HCT116 (cell line): Measurements from ENCODE around the gene TXNRD3. TPM values are rescaled to one million over a fixed set of nuclear protein-coding genes. Genes with fewer than 3 reads are reported as not detected.

ENCODE experiments used
- ATAC-seq: fragments of 200-7000 bp; cut with Tn5 transposase; 2 replicates; pipeline ENCODE4 v1.9.1; 2020; ENCODE audit warnings: mild to moderate bottlenecking, moderate library complexity
- BruUV-seq: library from RNA; stranded (reverse); fragments of 400-500 nt; replicated peaks from 2 replicates; lab custom pipeline; 2021; lab: Mats Ljungman, UMichigan
- CTCF ChIA-PET: fragments of 300-600 bp; sonication (Branson Sonifier 250); formaldehyde crosslinking; loops from one replicate; lab custom pipeline; 2021; ENCODE audit warnings: antibody characterized with exemption; lab: Charles Lee
- POLR2A ChIA-PET: fragments of 300-600, 350-600 bp; sonication (Branson Sonifier 250); formaldehyde crosslinking; loops from one replicate; lab custom pipeline; 2021; ENCODE audit warnings: antibody characterized with exemption; lab: Charles Lee
- RAD21 ChIA-PET, 2 experiments: fragments of 300-600 bp; sonication (Branson Sonifier 250); formaldehyde crosslinking; loops; one replicate each; lab custom pipeline; 2023; ENCODE audit warnings: low total read pairs in 2 of 2; ENCODE audit not compliant: uncharacterized antibody in 2 of 2, unreplicated experiment in 2 of 2, low non-redundant PET in 1 of 2; lab: Charles Lee
- DNase-seq: peaks from one replicate; pipeline ENCODE4 v3.0.0-alpha.2; 2010; ENCODE audit warnings: low read depth, low spot score
- H2AFZ ChIP-seq: fragments of 200-600 bp; shearing (Covaris generic), sonication (generic); 2 replicates; pipeline ENCODE4 v1.6.1; 2017; ENCODE audit warnings: low read depth, mixed run types, mixed read lengths, antibody characterized with exemption, low read length; ENCODE audit not compliant: poor library complexity, severe bottlenecking
- H3K27ac ChIP-seq: 2 replicates; pipeline ENCODE4 v1.5.1; 2012; ENCODE audit warnings: low read depth, low read length
- H3K27me3 ChIP-seq: fragments of 200-600 bp; sonication (generic); 2 replicates; pipeline ENCODE4 v1.6.1; 2016; ENCODE audit warnings: mixed run types, low read length, mixed read lengths; ENCODE audit not compliant: insufficient read depth
- H3K36me3 ChIP-seq, 2 experiments: fragments of 200-500 bp in 1 of 2; fragments of 200-600 bp in 1 of 2; sonication (Bioruptor generic) in 1 of 2; sonication (generic) in 1 of 2; 2 replicates each; pipeline versions ENCODE4 v1.5.1 to v1.6.1; 2014 to 2016; ENCODE audit warnings: low read length in 2 of 2, inconsistent platforms in 1 of 2, mixed read lengths in 1 of 2, mixed run types in 1 of 2; ENCODE audit not compliant: insufficient read depth in 2 of 2, control insufficient read depth in 1 of 2
- H3K4me1 ChIP-seq, 2 experiments: fragments of 200-600 bp in 1 of 2; sonication (generic) in 1 of 2; 2 replicates each; pipeline versions ENCODE4 v1.5.1 to v1.6.1; 2012 to 2017; ENCODE audit warnings: low read length in 2 of 2, inconsistent platforms in 1 of 2, mild to moderate bottlenecking in 1 of 2, mixed read lengths in 1 of 2, mixed run types in 1 of 2, moderate library complexity in 1 of 2; ENCODE audit not compliant: insufficient read depth in 2 of 2, control insufficient read depth in 1 of 2
- H3K4me2 ChIP-seq: fragments of 200-600 bp; sonication (generic); 2 replicates; pipeline ENCODE4 v1.6.1; 2017; ENCODE audit warnings: mixed run types, low read length, mixed read lengths
- H3K4me3 ChIP-seq, 2 experiments: fragments of 200-600 bp in 1 of 2; sonication (generic) in 1 of 2; replicated peaks in 1 of 2; 2 replicates each; pipeline ENCODE4 v1.5.1; 2011 to 2016; ENCODE audit warnings: low read length in 2 of 2, control low read depth in 1 of 2, low read depth in 1 of 2, mild to moderate bottlenecking in 1 of 2, mixed read lengths in 1 of 2, mixed run types in 1 of 2
- H3K79me2 ChIP-seq: fragments of 200-600 bp; sonication (generic); 2 replicates; pipeline ENCODE4 v1.6.1; 2017; ENCODE audit warnings: mild to moderate bottlenecking, mixed run types, low read length, moderate library complexity, mixed read lengths; ENCODE audit not compliant: insufficient read depth
- H3K9ac ChIP-seq: fragments of 200-600 bp; sonication (generic); 2 replicates; pipeline ENCODE4 v1.6.1; 2016; ENCODE audit warnings: low read length, mixed read lengths
- H3K9me2 ChIP-seq: fragments of 200-600 bp; sonication (generic), shearing (Covaris generic); 2 replicates; pipeline ENCODE4 v1.6.1; 2017; ENCODE audit warnings: mixed run types, mild to moderate bottlenecking, moderate library complexity; ENCODE audit not compliant: insufficient read depth
- H3K9me3 ChIP-seq, 2 experiments: fragments of 200-500 bp in 1 of 2; fragments of 200-600 bp in 1 of 2; sonication (Bioruptor generic) in 1 of 2; sonication (generic) in 1 of 2; 2 replicates each; pipeline ENCODE4 v1.6.1; 2014 to 2017; ENCODE audit warnings: low read length in 2 of 2, mixed read lengths in 2 of 2, inconsistent platforms in 1 of 2, low read depth in 1 of 2, mild to moderate bottlenecking in 1 of 2, mixed run types in 1 of 2, moderate library complexity in 1 of 2; ENCODE audit not compliant: control insufficient read depth in 1 of 2, insufficient read depth in 1 of 2
- H4K20me1 ChIP-seq: fragments of 200-600 bp; sonication (generic), shearing (Covaris generic); 2 replicates; pipeline ENCODE4 v1.6.1; 2017; ENCODE audit warnings: mixed run types, mild to moderate bottlenecking, moderate library complexity; ENCODE audit not compliant: insufficient read depth
- CBX3 ChIP-seq: IDR thresholded peaks from 2 replicates; pipeline ENCODE4 v1.6.1; 2012; ENCODE audit warnings: low read depth
- CEBPB ChIP-seq: IDR thresholded peaks from 2 replicates; pipeline ENCODE4 v1.6.1; 2012; ENCODE audit warnings: low read depth
- EGR1 ChIP-seq: IDR thresholded peaks from 2 replicates; pipeline ENCODE4 v1.6.1; 2012; ENCODE audit warnings: low read depth
- EZH2 ChIP-seq: fragments of 200-600 bp; sonication (generic); IDR thresholded peaks from 2 replicates; pipeline ENCODE4 v1.6.1; 2017; ENCODE audit warnings: antibody characterized with exemption, mixed run types
- EZH2phosphoT487 ChIP-seq: fragments of 200-600 bp; IDR thresholded peaks from 2 replicates; pipeline ENCODE4 v1.6.1; 2018; ENCODE audit warnings: antibody characterized with exemption, borderline replicate concordance
- MAX ChIP-seq: IDR thresholded peaks from 2 replicates; pipeline ENCODE4 v1.6.1; 2012
- POLR2A ChIP-seq: IDR thresholded peaks from 2 replicates; pipeline ENCODE4 v1.7.0; 2011; ENCODE audit warnings: borderline replicate concordance; ENCODE audit not compliant: insufficient read depth, insufficient read length; ENCODE audit errors: extremely low read depth
- RAD21 ChIP-seq: IDR thresholded peaks from 2 replicates; pipeline ENCODE4 v1.6.1; 2012; ENCODE audit warnings: low read depth, mild to moderate bottlenecking
- SIN3A ChIP-seq: IDR thresholded peaks from 2 replicates; pipeline ENCODE4 v1.6.1; 2012; ENCODE audit warnings: low read depth
- SP1 ChIP-seq: IDR thresholded peaks from 2 replicates; pipeline ENCODE4 v1.6.1; 2012; ENCODE audit warnings: low read depth
- TCF7L2 ChIP-seq: IDR thresholded peaks from 2 replicates; pipeline ENCODE4 v1.7.0; 2011; ENCODE audit warnings: borderline replicate concordance, inconsistent platforms; ENCODE audit not compliant: insufficient read depth, insufficient read length; ENCODE audit errors: extremely low read depth
- YY1 ChIP-seq: IDR thresholded peaks from 2 replicates; pipeline ENCODE4 v1.6.1; 2011; ENCODE audit warnings: low read length, low read depth, moderate library complexity, mild to moderate bottlenecking; ENCODE audit not compliant: insufficient replicate concordance; ENCODE audit errors: extremely low read depth
- ZBTB33 ChIP-seq: IDR thresholded peaks from 2 replicates; pipeline ENCODE4 v1.6.1; 2011; ENCODE audit warnings: mild to moderate bottlenecking, low read length, moderate library complexity; ENCODE audit not compliant: insufficient replicate concordance; ENCODE audit errors: extremely low read depth
- ZNF274 ChIP-seq: fragments of 200-500 bp; sonication (Bioruptor generic); IDR thresholded peaks from 2 replicates; pipeline ENCODE4 v1.6.1; 2014; ENCODE audit warnings: mild to moderate bottlenecking, low read depth, low read length, inconsistent platforms
- intact Hi-C: fragments of 100-400 bp; cut with micrococcal nuclease; formaldehyde crosslinking; loops from 2 replicates; pipeline ENCODE4 v1.10.0; 2022
- total RNA-seq: library from RNA; stranded (reverse); gene quantifications from one replicate; pipeline ENCODE4 v1.2.1, GENCODE V29; 2021; ENCODE audit not compliant: unreplicated experiment
- TF ChIP-seq, protein P1 (sequence below): IDR thresholded peaks from 2 replicates; pipeline ENCODE4 v1.6.1; 2012
- TF ChIP-seq, protein P2 (sequence below), 3 experiments: fragments of 200-600 bp in 1 of 3; sonication (generic) in 1 of 3; IDR thresholded peaks in 2 of 3; conservative IDR thresholded peaks in 1 of 3; 2 replicates each; pipeline ENCODE4 v1.5.1; 2012 to 2017; ENCODE audit warnings: low read depth in 2 of 3, low read length in 2 of 3, antibody characterized with exemption in 1 of 3, borderline replicate concordance in 1 of 3, control low read depth in 1 of 3, mild to moderate bottlenecking in 1 of 3, mixed read lengths in 1 of 3, mixed run types in 1 of 3, moderate library complexity in 1 of 3; ENCODE audit not compliant: insufficient read depth in 1 of 3

The TXNRD3 gene
- total RNA-seq, 1 experiment from 2014 or later: 19.3 TPM

DNA sequence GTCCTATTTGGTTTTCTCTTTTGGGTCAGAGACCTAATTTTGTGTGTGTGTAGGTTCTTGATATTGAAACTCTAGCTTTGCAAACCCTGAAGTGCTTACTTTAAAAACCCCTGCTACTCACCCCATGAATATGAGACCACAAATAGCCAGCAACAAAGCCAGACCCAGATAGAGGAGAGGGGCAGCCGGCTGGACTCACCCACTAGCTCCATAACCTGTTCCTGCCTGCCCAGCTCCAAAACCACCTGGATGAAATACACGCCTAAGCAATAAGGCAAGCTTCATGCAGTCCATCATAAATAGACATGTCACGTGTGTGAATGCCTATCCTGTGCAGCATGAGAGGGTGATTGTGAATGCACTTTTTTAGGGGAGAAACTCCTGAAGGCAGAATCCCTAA is 3.7 kb upstream of the TXNRD3 start:
- ATAC-seq: no peak

More for the DNA sequence above, 3.7 kb upstream of the TXNRD3 start:
- Histone ChIP-seq H3K4me2 (no peak overlapping the region), H3K9me3 (peaks cover 0 to 10% of the 10 kb centered on the region in 2 experiments; a peak in 1 of 4 replicates), H4K20me1 (no peaks in the 10 kb centered on the region), H3K9ac (no peak overlapping the region), H3K27ac (no peak overlapping the region), H3K79me2 (peaks cover 4% of the 10 kb centered on the region; the same call in 1 of the 2 replicates), H3K4me3 (no peak overlapping the region), H2AFZ (no peak overlapping the region), H3K4me1 (peaks cover 2 to 13% of the 10 kb centered on the region in 2 experiments; a peak in 3 of 4 replicates), H3K9me2 (no peaks in the 10 kb centered on the region), H3K36me3 (no peaks in the 10 kb centered on the region; a peak in 1 of 4 replicates), H3K27me3 (no peaks in the 10 kb centered on the region)
- no peak for TF ChIP-seq EGR1
- TF ChIP-seq YY1: no peak
- no peak for TF ChIP-seq EZH2phosphoT487
- TF ChIP-seq, protein P1, sequence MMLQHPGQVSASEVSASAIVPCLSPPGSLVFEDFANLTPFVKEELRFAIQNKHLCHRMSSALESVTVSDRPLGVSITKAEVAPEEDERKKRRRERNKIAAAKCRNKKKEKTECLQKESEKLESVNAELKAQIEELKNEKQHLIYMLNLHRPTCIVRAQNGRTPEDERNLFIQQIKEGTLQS: no peak
- no peak for TF ChIP-seq CEBPB
- no peak for TF ChIP-seq ZNF274
- TF ChIP-seq MAX: no peak
- TF ChIP-seq POLR2A: no peak
- no peak for TF ChIP-seq ZBTB33
- TF ChIP-seq SP1: no peak
- TF ChIP-seq RAD21: no peak
- TF ChIP-seq CBX3: no peak
- TF ChIP-seq, protein P2, sequence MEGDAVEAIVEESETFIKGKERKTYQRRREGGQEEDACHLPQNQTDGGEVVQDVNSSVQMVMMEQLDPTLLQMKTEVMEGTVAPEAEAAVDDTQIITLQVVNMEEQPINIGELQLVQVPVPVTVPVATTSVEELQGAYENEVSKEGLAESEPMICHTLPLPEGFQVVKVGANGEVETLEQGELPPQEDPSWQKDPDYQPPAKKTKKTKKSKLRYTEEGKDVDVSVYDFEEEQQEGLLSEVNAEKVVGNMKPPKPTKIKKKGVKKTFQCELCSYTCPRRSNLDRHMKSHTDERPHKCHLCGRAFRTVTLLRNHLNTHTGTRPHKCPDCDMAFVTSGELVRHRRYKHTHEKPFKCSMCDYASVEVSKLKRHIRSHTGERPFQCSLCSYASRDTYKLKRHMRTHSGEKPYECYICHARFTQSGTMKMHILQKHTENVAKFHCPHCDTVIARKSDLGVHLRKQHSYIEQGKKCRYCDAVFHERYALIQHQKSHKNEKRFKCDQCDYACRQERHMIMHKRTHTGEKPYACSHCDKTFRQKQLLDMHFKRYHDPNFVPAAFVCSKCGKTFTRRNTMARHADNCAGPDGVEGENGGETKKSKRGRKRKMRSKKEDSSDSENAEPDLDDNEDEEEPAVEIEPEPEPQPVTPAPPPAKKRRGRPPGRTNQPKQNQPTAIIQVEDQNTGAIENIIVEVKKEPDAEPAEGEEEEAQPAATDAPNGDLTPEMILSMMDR (IDR thresholded peaks at IDR 0.05 in 2 of 3, conservative IDR thresholded peaks at IDR 0.05 in 1 of 3; ENCODE audit: borderline replicate concordance in 1 of 3, insufficient read depth in 1 of 3, low read depth in 2 of 3, low read length in 2 of 3): no peak
- no peak for TF ChIP-seq EZH2
- TF ChIP-seq TCF7L2: no peak
- no peak for TF ChIP-seq SIN3A
- DNase-seq: no peak
- ChIA-PET POLR2A (no interaction called here), CTCF (no interaction called here), RAD21 (no interaction called here)
- intact Hi-C loops: no loop called here
- BruUV-seq: no TSS peak
